ACC112 (cell line): ENCODE data around the gene PRAC1.

ENCODE experiments used
- H2AFZ ChIP-seq: fragments of 200-600 bp; sonication (generic); one replicate; pipeline ENCODE4 v1.6.0; 2017; ENCODE audit warnings: antibody characterized with exemption, low read length; ENCODE audit not compliant: unreplicated experiment
- H3K27ac ChIP-seq: fragments of 200-600 bp; sonication (generic); 2 replicates; pipeline ENCODE4 v1.5.1; 2014; ENCODE audit warnings: low read depth, mild to moderate bottlenecking, antibody characterized with exemption, low read length, moderate library complexity
- H3K27me3 ChIP-seq: fragments of 200-600 bp; sonication (generic); 2 replicates; pipeline ENCODE4 v1.6.1; 2014; ENCODE audit warnings: mild to moderate bottlenecking, antibody characterized with exemption, low read length, moderate library complexity, mixed read lengths; ENCODE audit not compliant: insufficient read depth
- H3K36me3 ChIP-seq: fragments of 200-600 bp; sonication (generic); 2 replicates; pipeline ENCODE4 v1.6.1; 2016; ENCODE audit warnings: mild to moderate bottlenecking, antibody characterized with exemption, low read length, moderate library complexity, mixed read lengths; ENCODE audit not compliant: insufficient read depth
- H3K4me1 ChIP-seq: fragments of 200-600 bp; sonication (generic); one replicate; pipeline ENCODE4 v1.6.1; 2016; ENCODE audit warnings: low read length, mixed read lengths; ENCODE audit not compliant: insufficient read depth, unreplicated experiment, control insufficient read depth
- H3K4me3 ChIP-seq: fragments of 200-600 bp; sonication (generic); 2 replicates; pipeline ENCODE4 v1.5.1; 2014; ENCODE audit warnings: mild to moderate bottlenecking, low read depth, low read length
- H3K79me2 ChIP-seq: fragments of 200-600 bp; sonication (generic); one replicate; pipeline ENCODE4 v1.6.0; 2016; ENCODE audit warnings: low read length; ENCODE audit not compliant: control insufficient read depth, unreplicated experiment, insufficient read depth

PRAC1 gene

GRCh38 chr17:48746916-48747444 is 24.7 kb upstream of the PRAC1 start:
- no peak overlapping the region for H2AFZ ChIP-seq
- H3K27me3 ChIP-seq = peaks cover 100% of the 10 kb centered on the region
- no peak overlapping the region for H3K4me3 ChIP-seq
- no peaks in the 10 kb centered on the region for H3K4me1 ChIP-seq
- no peaks in the 10 kb centered on the region for H3K79me2 ChIP-seq
- H3K36me3 ChIP-seq = no peaks in the 10 kb centered on the region
- H3K27ac ChIP-seq = no peak overlapping the region

- Histone ChIP-seq H3K4me1 (no peaks in the 10 kb centered on the region), H3K27me3 (peaks cover 100% of the 10 kb centered on the region), H2AFZ (no peak overlapping the region), H3K79me2 (no peaks in the 10 kb centered on the region), H3K36me3 (no peaks in the 10 kb centered on the region), H3K27ac (no peak overlapping the region), H3K4me3 (no peak overlapping the region)
Observed at GRCh38 chr17:48745381-48746275, 23.3 kb upstream of the PRAC1 start.

- Histone ChIP-seq H3K4me3 (no peak overlapping the region), H3K79me2 (no peaks in the 10 kb centered on the region), H3K27me3 (peaks cover 98% of the 10 kb centered on the region)
Observed at GRCh38 chr17:48740537-48740936, 18.2 kb upstream of the PRAC1 start.

GRCh38 chr17:48738803-48739526 is 16.6 kb upstream of the PRAC1 start:
- peaks cover 98% of the 10 kb centered on the region for H3K27me3 ChIP-seq

More at GRCh38 chr17:48740537-48740936, 18.2 kb upstream of the PRAC1 start:
- H3K4me1 ChIP-seq = no peaks in the 10 kb centered on the region
- H3K27ac ChIP-seq = no peak overlapping the region
- H2AFZ ChIP-seq = no peak overlapping the region
- H3K36me3 ChIP-seq = no peaks in the 10 kb centered on the region

GRCh38 chr17:48738424-48738802 is 16.1 kb upstream of the PRAC1 start:
- Histone ChIP-seq H3K27ac (no peak overlapping the region), H3K4me3 (no peak overlapping the region), H2AFZ (no peak overlapping the region), H3K27me3 (peaks cover 98% of the 10 kb centered on the region), H3K4me1 (no peaks in the 10 kb centered on the region), H3K79me2 (no peaks in the 10 kb centered on the region), H3K36me3 (no peaks in the 10 kb centered on the region)

More at GRCh38 chr17:48738803-48739526, 16.6 kb upstream of the PRAC1 start:
- Histone ChIP-seq H3K79me2 (no peaks in the 10 kb centered on the region), H3K36me3 (no peaks in the 10 kb centered on the region), H3K27ac (no peak overlapping the region), H2AFZ (no peak overlapping the region), H3K4me1 (no peaks in the 10 kb centered on the region), H3K4me3 (peak overlapping the region; percentile 53; the same call in 1 of the 2 replicates)

GRCh38 chr17:48737330-48738043 is 15.2 kb upstream of the PRAC1 start:
- no peaks in the 10 kb centered on the region for H3K36me3 ChIP-seq
- H2AFZ ChIP-seq = no peak overlapping the region
- no peak overlapping the region for H3K27ac ChIP-seq
- peaks cover 98% of the 10 kb centered on the region for H3K27me3 ChIP-seq
- no peak overlapping the region for H3K4me3 ChIP-seq
- H3K4me1 ChIP-seq = no peaks in the 10 kb centered on the region
- no peaks in the 10 kb centered on the region for H3K79me2 ChIP-seq

GRCh38 chr17:48735062-48735351 is 12.7 kb upstream of the PRAC1 start:
- Histone ChIP-seq H2AFZ (no peak overlapping the region), H3K27ac (no peak overlapping the region), H3K36me3 (no peaks in the 10 kb centered on the region), H3K27me3 (peaks cover 97% of the 10 kb centered on the region), H3K4me3 (no peak overlapping the region), H3K79me2 (no peaks in the 10 kb centered on the region), H3K4me1 (no peaks in the 10 kb centered on the region)

GRCh38 chr17:48734333-48735061 is 12.2 kb upstream of the PRAC1 start:
- Histone ChIP-seq H3K4me3 (no peak overlapping the region), H3K4me1 (no peaks in the 10 kb centered on the region), H3K36me3 (no peaks in the 10 kb centered on the region), H2AFZ (no peak overlapping the region), H3K27me3 (peaks cover 98% of the 10 kb centered on the region), H3K27ac (no peak overlapping the region), H3K79me2 (no peaks in the 10 kb centered on the region)

- Histone ChIP-seq H3K27me3 (peaks cover 98% of the 10 kb centered on the region), H3K27ac (no peak overlapping the region)
Observed at GRCh38 chr17:48733632-48734328, 11.5 kb upstream of the PRAC1 start.

More at GRCh38 chr17:48733632-48734328, 11.5 kb upstream of the PRAC1 start:
- Histone ChIP-seq H3K4me1 (no peaks in the 10 kb centered on the region), H3K79me2 (no peaks in the 10 kb centered on the region), H3K4me3 (no peak overlapping the region), H2AFZ (no peak overlapping the region), H3K36me3 (no peaks in the 10 kb centered on the region)
